Loucy (cell line): ENCODE results near the gene MYH8.

ENCODE experiments used
- EZH2phosphoT487 ChIP-seq: fragments of 200-600 bp; IDR thresholded peaks from 2 replicates; pipeline ENCODE4 v1.6.1; 2018; ENCODE audit warnings: antibody characterized with exemption, mild to moderate bottlenecking, moderate library complexity, borderline replicate concordance
- TF ChIP-seq, protein P1 (sequence below): fragments of 200-600 bp; sonication (generic); conservative IDR thresholded peaks from 2 replicates; pipeline ENCODE4 v1.5.1; 2014; ENCODE audit warnings: mild to moderate bottlenecking, antibody characterized with exemption, low read length

DNA sequence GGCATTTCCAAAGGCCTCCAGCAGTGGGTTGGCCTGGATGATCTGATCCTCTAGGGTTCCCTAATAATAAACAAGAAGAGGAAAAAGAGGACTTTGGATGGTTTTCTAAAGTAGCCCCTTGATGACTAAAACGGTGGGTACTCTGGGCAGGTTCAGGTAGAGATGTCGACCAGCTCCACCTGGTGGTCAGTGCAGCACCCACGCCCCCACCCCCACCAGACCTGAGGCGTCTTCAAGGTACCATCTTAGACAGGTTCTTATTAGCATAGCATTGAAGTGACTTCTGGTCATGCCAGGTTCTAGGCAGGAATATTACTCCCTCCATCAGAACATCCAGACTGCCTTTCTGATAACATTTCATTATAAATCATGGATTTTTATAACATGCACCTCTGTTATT, 64.0 kb downstream of the MYH8 start:
- TF ChIP-seq, protein P1, sequence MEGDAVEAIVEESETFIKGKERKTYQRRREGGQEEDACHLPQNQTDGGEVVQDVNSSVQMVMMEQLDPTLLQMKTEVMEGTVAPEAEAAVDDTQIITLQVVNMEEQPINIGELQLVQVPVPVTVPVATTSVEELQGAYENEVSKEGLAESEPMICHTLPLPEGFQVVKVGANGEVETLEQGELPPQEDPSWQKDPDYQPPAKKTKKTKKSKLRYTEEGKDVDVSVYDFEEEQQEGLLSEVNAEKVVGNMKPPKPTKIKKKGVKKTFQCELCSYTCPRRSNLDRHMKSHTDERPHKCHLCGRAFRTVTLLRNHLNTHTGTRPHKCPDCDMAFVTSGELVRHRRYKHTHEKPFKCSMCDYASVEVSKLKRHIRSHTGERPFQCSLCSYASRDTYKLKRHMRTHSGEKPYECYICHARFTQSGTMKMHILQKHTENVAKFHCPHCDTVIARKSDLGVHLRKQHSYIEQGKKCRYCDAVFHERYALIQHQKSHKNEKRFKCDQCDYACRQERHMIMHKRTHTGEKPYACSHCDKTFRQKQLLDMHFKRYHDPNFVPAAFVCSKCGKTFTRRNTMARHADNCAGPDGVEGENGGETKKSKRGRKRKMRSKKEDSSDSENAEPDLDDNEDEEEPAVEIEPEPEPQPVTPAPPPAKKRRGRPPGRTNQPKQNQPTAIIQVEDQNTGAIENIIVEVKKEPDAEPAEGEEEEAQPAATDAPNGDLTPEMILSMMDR: peak; percentile 84
- no peak for TF ChIP-seq EZH2phosphoT487
